Loucy (cell line): ENCODE data around the gene KDM4E.

Experiments
- H2AFZ ChIP-seq: fragments of 200-600 bp; sonication (generic); 2 replicates; pipeline ENCODE4 v1.6.0; 2016; ENCODE audit warnings: antibody characterized with exemption, mild to moderate bottlenecking, low read length, moderate library complexity
- H3F3A ChIP-seq: fragments of 200-600 bp; 2 replicates; pipeline ENCODE4 v1.6.0; 2016; ENCODE audit warnings: antibody characterized with exemption, low read depth, mild to moderate bottlenecking
- H3K27me3 ChIP-seq: fragments of 200-600 bp; sonication (generic); 2 replicates; pipeline ENCODE4 v1.6.1; 2014; ENCODE audit warnings: low read length, mild to moderate bottlenecking; ENCODE audit not compliant: insufficient read depth, poor library complexity, severe bottlenecking
- H3K36me3 ChIP-seq: fragments of 200-600 bp; sonication (generic); 2 replicates; pipeline ENCODE4 v1.6.1; 2016; ENCODE audit warnings: low read length; ENCODE audit not compliant: insufficient read depth
- H3K4me1 ChIP-seq: fragments of 200-600 bp; sonication (generic); 2 replicates; pipeline ENCODE4 v1.5.1; 2014; ENCODE audit warnings: low read length, mild to moderate bottlenecking; ENCODE audit not compliant: insufficient read depth, poor library complexity, severe bottlenecking
- H3K4me2 ChIP-seq: fragments of 200-600 bp; sonication (generic); 2 replicates; pipeline ENCODE4 v1.6.0; 2014; ENCODE audit warnings: antibody characterized with exemption, low read length, low read depth, mild to moderate bottlenecking; ENCODE audit not compliant: poor library complexity, severe bottlenecking
- H3K4me3 ChIP-seq: fragments of 200-600 bp; sonication (generic); 2 replicates; pipeline ENCODE4 v1.5.1; 2014; ENCODE audit warnings: low read length, mild to moderate bottlenecking, mixed read lengths; ENCODE audit not compliant: poor library complexity, severe bottlenecking
- H3K79me2 ChIP-seq: fragments of 200-600 bp; sonication (generic); 2 replicates; pipeline ENCODE4 v1.6.1; 2014; ENCODE audit warnings: low read length; ENCODE audit not compliant: insufficient read depth
- H3K9ac ChIP-seq: fragments of 200-600 bp; sonication (generic); 2 replicates; pipeline ENCODE4 v1.6.0; 2014; ENCODE audit warnings: mild to moderate bottlenecking, low read depth, low read length, moderate library complexity; ENCODE audit not compliant: poor library complexity, severe bottlenecking
- H3K9me2 ChIP-seq: fragments of 200-600 bp; sonication (generic); replicated peaks from 2 replicates; pipeline ENCODE4 v1.6.1; 2016; ENCODE audit warnings: low read depth, low read length, mixed read lengths
- H3K9me3 ChIP-seq: fragments of 200-600 bp; sonication (generic); 2 replicates; pipeline ENCODE4 v1.6.1; 2014; ENCODE audit warnings: mild to moderate bottlenecking, antibody characterized with exemption, low read length, low read depth; ENCODE audit not compliant: insufficient read depth
- H4K20me1 ChIP-seq: fragments of 200-600 bp; sonication (generic); 2 replicates; pipeline ENCODE4 v1.6.0; 2014; ENCODE audit warnings: antibody characterized with exemption, low read length, mild to moderate bottlenecking; ENCODE audit not compliant: insufficient read depth, poor library complexity, severe bottlenecking
- CTCF ChIP-seq: fragments of 200-600 bp; sonication (generic); conservative IDR thresholded peaks from 2 replicates; pipeline ENCODE4 v1.5.1; 2014; ENCODE audit warnings: mild to moderate bottlenecking, antibody characterized with exemption, low read length
- EZH2phosphoT487 ChIP-seq: fragments of 200-600 bp; IDR thresholded peaks from 2 replicates; pipeline ENCODE4 v1.6.1; 2018; ENCODE audit warnings: antibody characterized with exemption, mild to moderate bottlenecking, moderate library complexity, borderline replicate concordance

KDM4E gene

GRCh38 chr11:95067039-95067840, 42.2 kb downstream of the KDM4E start:
- Histone ChIP-seq H3K4me3 (peak overlapping the region; percentile 95), H3F3A (no peaks in the 10 kb centered on the region), H3K9ac (peak overlapping the region; percentile 91), H3K4me2 (peak overlapping the region; percentile 78), H4K20me1 (peaks cover 15% of the 10 kb centered on the region), H3K4me1 (peaks cover 29% of the 10 kb centered on the region), H3K79me2 (peaks cover 47% of the 10 kb centered on the region), H2AFZ (peak overlapping the region; percentile 86), H3K36me3 (no peaks in the 10 kb centered on the region), H3K27me3 (no peaks in the 10 kb centered on the region), H3K9me2 (no peaks in the 10 kb centered on the region), H3K9me3 (no peaks in the 10 kb centered on the region)
- TF ChIP-seq EZH2phosphoT487 (no peak), CTCF (peak; percentile 45; the same call in 1 of the 2 replicates)

- TF ChIP-seq CTCF (no peak), EZH2phosphoT487 (no peak)
- H3K4me2 ChIP-seq, result peak overlapping the region; percentile 76
- H3K4me3 ChIP-seq, result peak overlapping the region; percentile 95
- H3K9ac ChIP-seq, result peak overlapping the region; percentile 91
- no peaks in the 10 kb centered on the region for H3K36me3 ChIP-seq
- H3K9me3 ChIP-seq, result no peaks in the 10 kb centered on the region
- no peaks in the 10 kb centered on the region for H3F3A ChIP-seq
- no peaks in the 10 kb centered on the region for H3K9me2 ChIP-seq
- H3K27me3 ChIP-seq, result no peaks in the 10 kb centered on the region
- peaks cover 15% of the 10 kb centered on the region for H4K20me1 ChIP-seq
- peak overlapping the region; percentile 86 for H2AFZ ChIP-seq
- H3K4me1 ChIP-seq, result peaks cover 29% of the 10 kb centered on the region
- peaks cover 47% of the 10 kb centered on the region for H3K79me2 ChIP-seq
Observed at GRCh38 chr11:95067841-95068219, 42.8 kb downstream of the KDM4E start.

- Histone ChIP-seq H3K9me2 (no peaks in the 10 kb centered on the region), H3K9ac (peak overlapping the region; percentile 91), H4K20me1 (peaks cover 15% of the 10 kb centered on the region), H3K9me3 (no peaks in the 10 kb centered on the region), H3K79me2 (peaks cover 47% of the 10 kb centered on the region), H3K4me2 (peak overlapping the region; percentile 76), H3K4me3 (peak overlapping the region; percentile 95), H3F3A (no peaks in the 10 kb centered on the region), H3K27me3 (no peaks in the 10 kb centered on the region), H3K36me3 (no peaks in the 10 kb centered on the region), H2AFZ (peak overlapping the region; percentile 86; the same call in 1 of the 2 replicates), H3K4me1 (peaks cover 29% of the 10 kb centered on the region)
- TF ChIP-seq CTCF, result no peak
- no peak for TF ChIP-seq EZH2phosphoT487
Observed at GRCh38 chr11:95068549-95068948, 43.5 kb downstream of the KDM4E start.
